ENCODE measurements around the gene KLF5. TPM values are rescaled to one million over a fixed set of nuclear protein-coding genes. Genes with fewer than 3 reads are reported as not detected.

Gene KLF5
- total RNA-seq, 1 experiment from 2014 or later: 7.2 TPM

DNA sequence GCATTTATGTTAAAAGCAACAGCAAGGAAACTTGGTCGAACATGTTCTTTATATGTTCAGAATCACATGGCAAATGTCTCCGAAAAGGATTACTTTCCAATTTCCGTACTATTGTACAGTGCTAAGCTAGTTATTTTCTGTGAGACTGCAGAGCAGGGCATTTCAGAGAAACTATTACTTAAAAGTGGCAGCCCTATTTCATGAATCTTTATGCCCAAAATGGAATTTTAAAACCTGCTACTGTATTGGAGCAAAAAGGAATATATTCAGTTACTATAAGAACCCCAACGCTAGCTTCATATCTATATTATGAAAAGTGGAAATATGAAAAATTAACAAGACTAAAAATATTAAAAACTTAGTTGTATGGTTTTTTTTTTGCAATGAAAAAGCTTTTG, 2.2 kb upstream of the KLF5 start:
- CTCF ChIA-PET: no interaction called here
- POLR2A ChIA-PET (ENCODE audit: low non-redundant PET): no interaction called here
- no peak overlapping the region for H3K4me3 ChIP-seq (ENCODE audit: low read depth, low read length, poor library complexity, severe bottlenecking)
- H3K4me1 ChIP-seq (ENCODE audit: insufficient read depth, low read length, poor library complexity, severe bottlenecking): peaks cover 17% of the 10 kb centered on the region
- H3K36me3 ChIP-seq (ENCODE audit: insufficient read depth, low read length, poor library complexity, severe bottlenecking): no peaks in the 10 kb centered on the region
- no peaks in the 10 kb centered on the region for H3K9me3 ChIP-seq (ENCODE audit: low read depth, low read length, poor library complexity, severe bottlenecking)
- no TSS peak for BruUV-seq (replicated peaks)
- DNase-seq (ENCODE audit: low spot score): no peak
- TF ChIP-seq, protein P1, sequence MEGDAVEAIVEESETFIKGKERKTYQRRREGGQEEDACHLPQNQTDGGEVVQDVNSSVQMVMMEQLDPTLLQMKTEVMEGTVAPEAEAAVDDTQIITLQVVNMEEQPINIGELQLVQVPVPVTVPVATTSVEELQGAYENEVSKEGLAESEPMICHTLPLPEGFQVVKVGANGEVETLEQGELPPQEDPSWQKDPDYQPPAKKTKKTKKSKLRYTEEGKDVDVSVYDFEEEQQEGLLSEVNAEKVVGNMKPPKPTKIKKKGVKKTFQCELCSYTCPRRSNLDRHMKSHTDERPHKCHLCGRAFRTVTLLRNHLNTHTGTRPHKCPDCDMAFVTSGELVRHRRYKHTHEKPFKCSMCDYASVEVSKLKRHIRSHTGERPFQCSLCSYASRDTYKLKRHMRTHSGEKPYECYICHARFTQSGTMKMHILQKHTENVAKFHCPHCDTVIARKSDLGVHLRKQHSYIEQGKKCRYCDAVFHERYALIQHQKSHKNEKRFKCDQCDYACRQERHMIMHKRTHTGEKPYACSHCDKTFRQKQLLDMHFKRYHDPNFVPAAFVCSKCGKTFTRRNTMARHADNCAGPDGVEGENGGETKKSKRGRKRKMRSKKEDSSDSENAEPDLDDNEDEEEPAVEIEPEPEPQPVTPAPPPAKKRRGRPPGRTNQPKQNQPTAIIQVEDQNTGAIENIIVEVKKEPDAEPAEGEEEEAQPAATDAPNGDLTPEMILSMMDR (conservative IDR thresholded peaks at IDR 0.05; ENCODE audit: low read depth, low read length): no peak
- no peak for TF ChIP-seq EZH2 (IDR thresholded peaks at IDR 0.05; ENCODE audit: borderline replicate concordance, low read depth, low read length, poor library complexity, severe bottlenecking)
- intact Hi-C loops (cut with micrococcal nuclease; ENCODE audit: unreplicated experiment): loop anchor here (5.0 kb wide), 2 partner anchors 214 to 371 kb away; no protein-coding TSS in a partner anchor
- H3K27me3 ChIP-seq (replicated peaks; ENCODE audit: insufficient read depth, low read depth, low read length, poor library complexity): no peaks in the 10 kb centered on the region
- H3K27ac ChIP-seq (ENCODE audit: low read depth, low read length, poor library complexity, severe bottlenecking): no peak overlapping the region

DNA sequence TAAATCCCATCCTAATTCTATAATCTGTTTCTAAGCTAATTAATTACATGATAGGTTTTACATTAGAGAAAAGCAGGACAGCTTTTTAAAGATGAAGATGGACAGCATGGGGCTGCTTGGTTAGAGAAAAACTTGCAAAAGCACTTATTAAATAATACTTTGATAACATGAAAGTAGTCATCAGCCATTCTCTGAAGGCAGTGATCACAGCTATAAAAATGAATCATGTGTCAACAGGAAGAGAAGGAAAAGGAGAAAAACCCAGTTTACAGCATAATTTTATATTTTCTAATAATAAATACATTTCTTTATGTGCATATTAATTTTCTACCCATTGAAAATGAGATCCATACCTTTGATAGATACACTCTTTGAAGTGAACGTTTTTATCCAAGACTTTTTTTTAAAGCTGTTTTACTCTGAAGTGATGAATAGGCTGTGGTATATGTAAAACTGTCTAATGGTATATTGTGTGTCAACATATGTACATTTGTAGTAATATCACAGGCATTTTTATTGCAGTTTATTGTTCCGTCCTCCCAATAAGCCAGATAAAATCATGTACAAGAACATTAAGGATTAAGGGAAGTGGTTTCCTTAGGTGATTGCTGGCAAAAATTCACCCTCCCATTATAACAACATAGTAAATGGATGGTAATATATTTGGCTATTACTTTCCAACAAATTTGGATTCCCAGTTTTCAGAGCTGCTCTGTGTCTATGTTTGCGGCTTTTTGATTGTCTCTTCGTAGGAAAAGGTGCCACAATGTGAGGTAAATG, 1.3 kb upstream of the KLF5 start:
- Histone ChIP-seq H3K27me3 (replicated peaks; ENCODE audit: insufficient read depth, low read depth, low read length, poor library complexity) (no peaks in the 10 kb centered on the region), H3K4me3 (ENCODE audit: low read depth, low read length, poor library complexity, severe bottlenecking) (no peak overlapping the region), H3K9me3 (ENCODE audit: low read depth, low read length, poor library complexity, severe bottlenecking) (no peaks in the 10 kb centered on the region), H3K36me3 (ENCODE audit: insufficient read depth, low read length, poor library complexity, severe bottlenecking) (no peaks in the 10 kb centered on the region), H3K27ac (ENCODE audit: low read depth, low read length, poor library complexity, severe bottlenecking) (no peak overlapping the region), H3K4me1 (ENCODE audit: insufficient read depth, low read length, poor library complexity, severe bottlenecking) (peaks cover 17% of the 10 kb centered on the region)
- intact Hi-C loops (cut with micrococcal nuclease; ENCODE audit: unreplicated experiment): loop anchor here (5.0 kb wide), 2 partner anchors 215 to 370 kb away; no protein-coding TSS in a partner anchor
- ChIA-PET POLR2A (ENCODE audit: low non-redundant PET) (no interaction called here), CTCF (no interaction called here)
- DNase-seq (ENCODE audit: low spot score): no peak
- TF ChIP-seq EZH2 (IDR thresholded peaks at IDR 0.05; ENCODE audit: borderline replicate concordance, low read depth, low read length, poor library complexity, severe bottlenecking): no peak
- TF ChIP-seq, protein P1 (conservative IDR thresholded peaks at IDR 0.05; ENCODE audit: low read depth, low read length): no peak
- BruUV-seq (replicated peaks): no TSS peak

DNA sequence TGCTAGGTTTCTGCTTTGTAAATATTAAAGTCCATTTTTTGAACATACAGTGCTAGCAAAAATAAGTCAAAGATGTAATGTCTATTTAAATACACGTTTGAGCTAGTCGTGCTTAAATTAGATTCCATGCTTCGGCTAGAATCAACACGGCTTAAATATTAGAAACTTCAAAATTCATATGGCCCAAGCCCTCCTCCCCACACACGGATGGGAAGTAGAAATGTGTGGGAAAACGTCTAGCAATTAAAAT, 816 bp upstream of the KLF5 start:
- TF ChIP-seq, protein P1 (conservative IDR thresholded peaks at IDR 0.05; ENCODE audit: low read depth, low read length): no peak
- TF ChIP-seq EZH2 (IDR thresholded peaks at IDR 0.05; ENCODE audit: borderline replicate concordance, low read depth, low read length, poor library complexity, severe bottlenecking): no peak
- Histone ChIP-seq H3K9me3 (ENCODE audit: low read depth, low read length, poor library complexity, severe bottlenecking) (no peaks in the 10 kb centered on the region), H3K36me3 (ENCODE audit: insufficient read depth, low read length, poor library complexity, severe bottlenecking) (no peaks in the 10 kb centered on the region), H3K4me1 (ENCODE audit: insufficient read depth, low read length, poor library complexity, severe bottlenecking) (peaks cover 17% of the 10 kb centered on the region), H3K27me3 (replicated peaks; ENCODE audit: insufficient read depth, low read depth, low read length, poor library complexity) (no peaks in the 10 kb centered on the region), H3K27ac (ENCODE audit: low read depth, low read length, poor library complexity, severe bottlenecking) (no peak overlapping the region), H3K4me3 (ENCODE audit: low read depth, low read length, poor library complexity, severe bottlenecking) (peak overlapping the region; percentile 65)
- ChIA-PET POLR2A (ENCODE audit: low non-redundant PET) (interaction anchor here (0.5 kb wide), 1 partner anchor 12 kb away, joined by 3 read pairs; no protein-coding TSS in a partner anchor), CTCF (no interaction called here)
- DNase-seq (ENCODE audit: low spot score): no peak
- intact Hi-C loops (cut with micrococcal nuclease; ENCODE audit: unreplicated experiment): loop anchor here (5.0 kb wide), 2 partner anchors 216 to 369 kb away; no protein-coding TSS in a partner anchor
- no TSS peak for BruUV-seq (replicated peaks)
